Stimulated activated naive CD8-positive, alpha-beta T cell treated with anti-CD3 and anti-CD28 coated beads, Interleukin-15, Interleukin-2, amounts not matched to agents 100 U/mL and 50 U/mL, for 24 hours (primary cell): ENCODE data around the gene VENTX.
"Not testable (repeated sequence)": the region's sequence is repeated elsewhere in the genome, so short reads cannot be mapped to it uniquely, and the experiment has no call there.

Source experiments
- ATAC-seq: fragments of 150-1000 bp; cut with Tn5 transposase; one replicate; pipeline ENCODE4 v1.10.0; 2021
- DNase-seq: peaks from one replicate; pipeline ENCODE4 v3.0.0; 2021

VENTX gene

DNA sequence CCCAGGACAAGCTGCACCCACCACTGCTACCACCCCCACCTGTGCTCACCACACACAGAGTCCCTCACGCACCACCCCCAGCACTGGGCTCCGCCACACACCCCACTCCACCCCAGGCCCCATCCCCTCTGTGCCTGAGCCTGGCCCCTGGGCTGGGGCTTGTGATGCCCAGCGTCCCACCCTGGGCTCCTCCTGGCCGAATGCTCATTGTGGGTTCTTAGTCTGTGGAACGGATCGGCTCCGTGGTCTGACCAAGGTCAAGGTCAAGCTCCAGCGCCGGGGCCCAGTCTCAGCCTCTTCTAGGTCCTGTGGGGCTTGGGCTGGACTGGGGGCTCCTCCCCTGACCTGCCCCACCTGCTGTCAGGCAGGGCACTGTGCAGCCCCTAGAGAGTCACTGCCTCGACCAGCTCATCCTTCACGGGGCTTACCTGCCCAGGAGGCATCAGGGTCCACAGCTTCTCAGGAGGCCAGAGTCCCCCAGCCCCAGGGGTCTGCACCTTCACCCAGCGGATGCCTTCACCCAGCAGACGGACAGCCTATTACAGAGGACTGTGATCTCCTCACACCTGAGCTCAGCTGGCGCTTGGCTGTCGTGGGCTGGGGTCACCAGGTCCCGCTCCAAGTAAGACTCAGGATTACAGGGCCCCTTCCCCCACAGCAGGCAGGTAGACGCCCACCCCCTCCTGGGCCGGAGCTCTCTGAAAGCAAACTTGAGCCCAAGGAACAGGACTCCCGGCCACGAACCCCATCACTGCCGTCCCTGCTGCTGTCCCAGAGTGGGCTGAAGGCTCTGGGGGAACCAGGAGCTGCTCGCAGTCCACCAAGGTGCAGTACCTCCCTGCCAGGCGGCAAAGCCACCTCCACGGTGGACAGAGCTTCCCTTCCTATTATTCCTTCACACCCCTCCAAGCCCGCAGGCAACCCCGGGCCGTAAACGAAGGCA is 22.9 kb upstream of the VENTX start:
- no peak for ATAC-seq
- DNase-seq: no peak

DNA sequence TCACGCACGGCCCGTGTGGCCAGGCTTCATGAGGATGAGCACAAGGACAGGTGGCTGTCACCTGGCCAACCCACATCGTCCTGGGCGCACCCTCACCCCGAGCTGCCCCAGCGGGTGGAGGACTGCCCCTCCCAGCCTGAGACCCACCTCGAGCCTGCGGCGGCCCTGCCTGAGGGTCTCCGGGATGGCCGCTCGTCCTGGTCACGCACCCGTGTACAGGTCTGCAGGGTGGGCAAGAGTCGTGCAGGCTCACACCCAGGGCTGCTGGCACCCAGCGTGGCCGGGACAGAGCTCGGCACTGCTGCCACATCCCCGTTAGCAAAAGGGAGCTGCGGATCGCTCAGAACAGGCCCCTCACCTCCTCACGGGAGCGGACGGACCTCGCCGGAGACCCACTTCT is 22.1 kb upstream of the VENTX start:
- no peak for ATAC-seq
- no peak for DNase-seq

DNA sequence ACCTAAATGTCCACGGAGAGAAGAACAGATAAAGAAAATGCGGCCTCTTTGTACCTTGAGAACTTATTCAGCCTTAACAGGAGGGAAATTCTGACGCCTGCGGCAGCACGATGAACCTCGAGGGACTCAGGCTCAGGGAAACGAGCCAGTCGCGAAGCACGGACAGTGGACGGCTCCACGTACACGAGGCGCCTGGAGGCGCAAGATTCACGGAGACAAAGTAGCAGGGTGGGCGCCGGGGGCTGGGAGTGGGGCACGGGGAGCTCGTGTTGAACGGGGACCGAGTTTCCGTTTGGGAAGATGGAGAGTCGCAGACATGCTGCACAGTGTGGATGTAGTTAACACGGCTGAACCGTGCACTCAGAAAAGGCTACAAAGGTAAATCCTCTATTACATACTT is 20.9 kb upstream of the VENTX start:
- ATAC-seq: no peak
- no peak for DNase-seq

DNA sequence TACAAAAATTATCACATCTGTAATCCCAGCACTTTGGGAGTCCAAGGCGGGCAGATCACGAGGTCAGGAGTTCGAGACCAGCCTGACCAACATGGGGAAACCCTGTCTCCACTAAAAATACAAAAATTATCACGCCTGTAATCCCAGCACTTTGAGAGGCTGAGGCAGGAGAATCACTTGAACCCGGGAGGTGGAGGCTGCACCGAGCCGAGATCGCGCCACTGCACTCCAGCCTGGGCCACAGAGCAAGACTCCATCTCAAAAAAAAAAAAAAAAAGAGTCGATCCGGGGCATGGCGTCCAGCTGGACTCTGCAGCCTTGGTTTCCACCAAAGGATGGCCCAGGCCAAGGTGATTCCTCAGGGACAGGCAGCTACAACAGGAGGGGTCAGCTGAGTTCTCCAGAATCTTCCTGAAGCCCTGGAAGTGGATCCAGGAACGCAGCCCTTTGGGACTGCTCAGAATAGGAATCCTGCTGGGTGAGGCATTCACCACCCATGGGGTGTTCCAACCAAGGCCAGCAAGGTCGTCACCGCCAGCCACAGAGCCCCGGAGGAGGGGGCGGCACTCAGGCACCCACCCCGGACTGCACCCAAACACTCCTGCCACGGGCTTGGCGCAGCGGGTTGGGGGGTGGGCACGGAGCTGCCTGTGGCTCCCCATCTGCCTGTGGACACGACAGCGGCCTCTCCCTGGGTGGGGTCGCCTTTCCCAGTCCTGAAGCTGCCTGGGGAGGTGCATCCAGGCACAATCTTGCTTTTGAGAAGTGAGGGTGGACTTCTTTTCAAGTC is 19.7 kb upstream of the VENTX start:
- ATAC-seq (no peak), DNase-seq (no peak)

DNA sequence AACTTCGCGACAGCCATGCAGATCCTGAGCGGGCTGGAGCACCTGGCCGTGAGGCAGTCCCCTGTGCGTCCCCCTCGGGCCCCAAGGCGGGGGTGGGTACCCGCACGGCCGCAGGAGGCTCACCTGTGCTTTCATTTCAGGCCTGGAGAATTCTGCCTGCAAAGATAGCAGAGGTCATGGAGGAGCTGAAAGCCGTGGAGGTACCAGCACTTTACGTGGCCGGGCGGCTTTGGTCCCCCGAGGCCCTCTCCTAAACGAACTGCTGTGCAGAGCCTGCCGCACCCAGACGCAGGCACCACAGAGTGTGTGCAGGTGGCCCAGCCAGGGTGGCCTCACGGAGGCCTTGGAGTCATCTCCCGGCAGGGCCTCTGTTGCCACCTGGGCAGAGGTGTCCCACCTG is 18.8 kb upstream of the VENTX start:
- no peak for ATAC-seq
- no peak for DNase-seq

DNA sequence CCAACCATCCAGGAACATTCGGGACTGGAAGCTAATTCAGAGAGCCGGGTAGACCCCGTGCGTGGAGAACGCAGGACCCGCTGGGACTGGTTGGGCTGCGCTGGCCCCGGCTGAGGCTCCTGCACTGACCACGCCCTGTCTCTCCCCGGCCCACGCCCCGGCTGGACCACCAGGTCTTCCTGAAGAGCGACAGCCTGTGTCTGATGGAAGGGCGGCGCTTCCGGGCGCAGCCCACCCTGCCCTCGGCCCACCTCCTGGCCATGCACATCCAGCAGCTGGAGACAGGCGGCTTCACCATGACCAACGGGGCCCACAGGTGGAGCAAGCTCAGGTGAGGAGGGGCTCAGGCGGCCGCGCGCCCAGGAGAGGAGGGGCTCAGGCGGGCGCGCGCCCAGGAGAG is 17.9 kb upstream of the VENTX start:
- ATAC-seq (no peak), DNase-seq (no peak)

DNA sequence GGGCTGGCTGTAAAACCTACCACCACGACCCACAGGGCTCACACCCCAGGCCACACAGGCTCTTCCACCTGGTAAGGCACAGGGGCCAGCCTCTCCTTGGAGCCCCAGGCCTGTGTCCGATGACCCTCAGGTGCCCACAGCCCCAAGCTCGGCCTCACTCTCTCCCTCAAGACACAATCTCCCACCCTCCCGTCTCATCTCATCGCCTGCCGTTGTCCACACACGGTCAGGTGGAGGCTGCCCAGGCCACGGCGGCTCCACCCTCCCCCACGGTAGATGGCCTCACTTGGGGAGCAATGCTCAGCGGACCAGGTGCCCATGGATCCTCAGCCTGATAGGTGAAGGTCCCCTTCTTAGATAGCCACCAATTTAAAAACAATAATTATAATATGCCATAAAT is 16.3 kb upstream of the VENTX start:
- no peak for ATAC-seq
- DNase-seq: no peak

DNA sequence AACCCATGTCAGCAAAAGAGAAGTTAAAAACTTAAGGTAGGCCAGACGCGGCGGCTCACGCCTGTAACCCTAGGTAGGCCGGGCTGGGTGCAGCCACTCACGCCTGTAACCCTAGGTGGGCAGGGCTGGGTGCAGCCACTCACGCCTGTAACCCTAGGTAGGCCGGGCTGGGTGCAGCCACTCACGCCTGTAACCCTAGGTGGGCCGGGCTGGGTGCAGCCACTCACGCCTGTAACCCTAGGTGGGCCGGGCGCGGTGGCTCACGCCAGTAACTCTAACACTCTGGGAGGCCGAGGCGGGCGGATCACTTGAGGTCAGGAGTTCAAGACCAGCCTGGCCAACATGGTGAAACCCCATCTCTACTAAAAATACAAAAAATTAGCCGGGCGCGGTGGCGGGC is 15.9 kb upstream of the VENTX start:
- not testable (repeated sequence) for ATAC-seq, DNase-seq

DNA sequence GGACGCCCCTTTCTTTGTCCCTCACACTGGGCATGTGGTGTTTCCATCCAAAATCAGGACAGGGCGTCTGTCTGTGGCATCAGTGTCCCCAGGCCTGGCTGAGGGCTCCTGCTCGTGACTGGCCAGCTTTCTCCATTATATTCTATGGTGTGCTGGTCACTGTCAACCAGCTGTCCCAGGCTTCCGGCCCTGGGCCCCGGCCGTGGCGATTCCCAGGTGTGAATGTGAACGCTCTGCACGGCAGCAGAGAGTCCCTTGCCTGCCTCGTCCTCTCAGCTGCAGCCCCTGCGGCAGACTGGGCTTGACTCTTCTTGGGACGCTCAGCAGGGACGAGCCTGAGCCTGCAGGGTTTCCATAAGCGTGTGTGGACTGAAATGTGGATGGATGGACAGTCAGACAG is 13.6 kb upstream of the VENTX start:
- ATAC-seq (no peak), DNase-seq (no peak)

DNA sequence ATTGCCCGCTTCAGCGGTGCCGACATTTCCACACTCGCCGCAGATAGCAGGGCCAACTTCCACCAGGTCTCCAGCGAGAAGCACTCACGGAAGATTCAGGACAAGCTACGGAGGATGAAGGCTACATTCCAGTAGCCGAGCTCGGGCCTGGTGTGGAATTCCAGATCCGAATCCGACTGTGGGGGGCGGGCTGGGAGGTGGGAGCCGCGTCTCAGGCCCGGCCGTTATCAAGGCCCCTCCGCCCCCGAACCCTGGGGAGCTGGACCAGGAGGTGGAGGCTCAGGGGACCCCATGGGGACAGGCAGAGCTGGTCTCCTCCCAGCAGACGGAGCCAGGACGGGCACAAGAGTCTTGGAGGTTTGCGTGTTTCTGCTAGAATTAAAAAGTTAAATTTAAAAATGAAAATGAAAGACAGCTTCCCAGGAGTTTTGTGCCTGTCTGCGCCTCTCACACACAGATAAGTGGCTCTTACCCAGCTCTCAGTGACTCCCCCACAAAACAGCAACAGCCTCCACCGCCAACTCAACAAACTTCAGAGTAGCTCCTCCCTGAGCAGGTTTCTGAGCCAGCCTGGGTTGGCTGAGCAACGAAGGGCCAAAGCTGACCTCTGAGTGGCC is 12.8 kb upstream of the VENTX start:
- ATAC-seq: no peak
- DNase-seq: no peak

DNA sequence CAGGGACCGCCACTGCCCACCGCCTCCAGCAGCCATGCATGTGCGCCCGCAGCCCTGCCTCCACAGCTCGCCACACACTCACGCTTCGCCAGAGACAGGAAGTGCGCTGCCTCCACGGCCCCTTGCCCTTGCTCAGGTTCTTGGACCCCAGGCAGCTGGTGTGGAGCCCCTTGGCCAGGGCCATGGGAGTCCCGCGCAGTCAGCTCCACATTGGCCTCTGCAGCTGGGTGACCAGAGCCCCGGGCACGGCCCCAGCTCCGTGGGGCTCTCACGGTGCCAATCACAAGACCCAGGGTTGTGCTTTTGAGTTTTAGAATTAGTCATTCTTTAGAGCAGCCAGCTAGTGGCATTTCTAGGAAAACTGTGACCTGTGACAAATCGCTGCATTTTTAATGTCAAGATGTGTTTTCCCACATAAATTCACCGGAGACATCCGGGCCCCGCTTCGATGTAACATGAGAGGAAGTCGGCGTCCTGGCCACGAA is 11.9 kb upstream of the VENTX start:
- ATAC-seq (peak; percentile 61), DNase-seq (peak; percentile 32)

DNA sequence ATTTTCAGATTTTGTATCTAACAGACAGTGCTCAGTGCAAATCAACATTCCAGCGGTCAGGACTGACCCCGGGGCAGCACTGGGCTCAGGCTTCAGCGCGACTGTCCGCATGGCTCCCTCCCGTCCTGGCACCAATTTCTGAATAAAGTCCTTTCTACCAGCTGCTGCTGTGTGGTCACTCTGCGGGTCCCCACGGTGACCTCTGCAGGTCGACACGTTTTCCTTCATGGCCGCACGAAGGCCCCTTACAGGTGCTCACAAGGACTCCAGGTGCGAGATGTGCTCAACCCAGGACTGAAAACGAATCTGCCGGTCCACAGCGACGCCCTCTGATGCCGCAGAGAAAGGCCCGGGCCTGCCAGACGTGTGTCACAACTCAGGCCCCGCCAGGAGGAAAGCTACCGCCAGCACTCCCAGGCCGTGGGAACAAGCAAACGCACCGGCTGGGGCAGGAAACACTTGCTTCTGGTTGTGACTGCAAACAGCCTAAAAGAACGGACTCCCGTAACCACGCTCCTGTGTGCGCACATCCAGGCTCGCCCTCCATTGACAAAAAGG is 11.3 kb upstream of the VENTX start:
- DNase-seq (no peak), ATAC-seq (peak; percentile 51)

DNA sequence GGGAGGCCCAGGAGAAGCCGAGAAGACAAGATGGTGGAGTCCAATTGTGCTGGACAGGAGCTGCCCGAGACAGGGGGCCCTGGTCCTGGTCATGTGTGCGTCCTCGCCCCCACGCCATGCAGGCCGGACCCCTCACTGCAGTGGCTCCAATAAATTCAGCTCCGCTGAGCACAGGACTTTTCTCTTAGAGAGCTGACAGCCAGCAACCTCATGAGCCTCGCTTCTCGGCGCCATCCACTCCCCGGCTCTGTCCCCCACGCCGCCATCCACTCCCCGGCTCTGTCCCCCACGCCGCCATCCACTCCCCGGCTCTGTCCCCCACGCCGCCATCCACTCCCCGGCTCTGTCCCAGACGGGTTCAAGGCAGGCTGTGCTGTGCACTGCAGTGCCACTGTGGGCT is 10.4 kb upstream of the VENTX start:
- DNase-seq (no peak), ATAC-seq (no peak)

DNA sequence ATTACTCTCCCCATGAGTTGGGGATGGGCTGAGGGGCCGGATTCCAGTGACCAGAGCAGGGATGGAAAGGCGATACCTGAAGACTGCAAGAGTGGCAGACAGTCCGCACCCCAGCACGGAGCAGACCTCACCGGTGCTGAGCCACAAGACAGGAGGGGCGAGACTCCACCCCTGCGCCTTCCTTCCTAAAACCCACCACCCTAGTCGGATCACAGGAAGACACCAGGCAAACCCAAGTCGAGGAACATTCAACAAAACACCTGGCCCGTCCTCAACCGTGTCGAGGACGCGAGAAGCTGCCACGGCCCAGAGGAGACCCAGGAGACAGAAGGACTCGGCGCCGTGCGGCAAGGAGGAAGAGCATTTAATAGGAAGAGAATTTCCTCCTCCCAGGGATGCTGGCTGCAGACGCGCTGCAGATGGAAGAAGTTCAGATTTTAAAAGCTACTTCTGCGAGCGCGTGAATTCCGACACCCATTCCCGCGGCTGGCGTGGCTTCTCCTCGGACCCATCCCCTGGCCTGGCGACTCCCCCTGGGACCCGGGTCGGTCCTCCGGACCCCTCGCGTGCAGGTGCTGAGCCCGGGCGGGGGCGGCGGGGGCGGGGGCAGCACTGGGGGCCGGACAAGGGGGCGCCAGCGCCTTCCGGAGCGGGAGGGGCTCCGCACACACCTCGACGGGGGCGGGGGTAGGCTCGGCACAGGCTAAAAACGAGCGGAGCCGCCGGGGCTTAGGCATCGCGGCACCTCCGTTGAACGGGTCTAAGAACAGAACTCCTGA is 8.2 kb upstream of the VENTX start:
- DNase-seq: no peak
- ATAC-seq: no peak

DNA sequence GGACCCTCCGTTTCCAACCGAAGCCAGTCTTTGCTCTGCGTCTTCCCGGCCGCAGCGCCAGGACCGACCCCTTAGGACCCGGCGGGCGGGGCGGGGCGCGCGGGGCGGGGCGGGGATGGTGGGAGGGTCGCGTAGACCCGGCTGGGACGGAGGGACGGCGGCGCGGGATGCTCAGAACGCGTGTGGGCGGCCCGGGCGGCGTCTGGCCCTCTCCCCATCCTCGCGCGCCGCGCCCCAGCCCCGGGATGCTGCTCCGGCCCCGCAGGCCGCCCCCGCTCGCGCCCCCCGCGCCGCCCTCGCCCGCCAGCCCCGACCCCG is 7.7 kb upstream of the VENTX start, which contains the start of gene UTF1:
TSS of gene UTF1 (plus strand) at position 174 of the 318 bp plus-strand sequence. CDS start at position 246, 72 bp downstream.
- ATAC-seq: no peak
- DNase-seq: no peak

DNA sequence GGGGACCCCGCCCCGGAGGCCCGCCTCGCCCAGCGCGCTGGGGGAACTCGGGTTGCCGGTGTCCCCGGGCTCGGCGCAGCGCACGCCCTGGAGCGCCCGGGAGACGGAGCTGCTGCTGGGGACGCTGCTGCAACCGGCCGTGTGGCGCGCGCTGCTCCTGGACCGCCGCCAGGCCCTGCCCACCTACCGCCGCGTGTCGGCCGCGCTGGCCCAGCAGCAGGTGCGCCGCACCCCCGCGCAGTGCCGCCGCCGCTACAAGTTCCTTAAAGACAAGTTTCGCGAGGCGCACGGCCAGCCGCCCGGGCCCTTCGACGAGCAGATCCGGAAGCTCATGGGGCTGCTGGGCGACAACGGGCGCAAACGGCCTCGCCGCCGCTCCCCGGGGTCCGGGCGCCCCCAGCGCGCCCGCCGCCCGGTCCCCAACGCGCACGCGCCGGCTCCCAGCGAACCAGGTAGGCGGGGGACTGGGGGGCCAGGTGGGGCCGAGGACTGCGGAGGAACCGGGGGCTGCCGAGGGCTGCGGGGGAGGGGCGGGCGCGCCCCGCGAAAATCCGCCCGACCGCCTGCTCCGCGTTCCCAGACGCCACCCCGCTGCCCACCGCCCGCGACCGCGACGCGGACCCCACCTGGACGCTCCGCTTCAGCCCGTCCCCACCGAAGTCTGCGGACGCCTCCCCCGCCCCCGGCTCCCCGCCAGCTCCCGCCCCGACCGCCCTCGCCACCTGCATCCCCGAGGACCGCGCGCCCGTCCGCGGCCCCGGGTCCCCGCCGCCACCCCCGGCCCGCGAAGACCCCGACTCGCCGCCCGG is 7.1 kb upstream of the VENTX start:
- ATAC-seq: no peak

DNA sequence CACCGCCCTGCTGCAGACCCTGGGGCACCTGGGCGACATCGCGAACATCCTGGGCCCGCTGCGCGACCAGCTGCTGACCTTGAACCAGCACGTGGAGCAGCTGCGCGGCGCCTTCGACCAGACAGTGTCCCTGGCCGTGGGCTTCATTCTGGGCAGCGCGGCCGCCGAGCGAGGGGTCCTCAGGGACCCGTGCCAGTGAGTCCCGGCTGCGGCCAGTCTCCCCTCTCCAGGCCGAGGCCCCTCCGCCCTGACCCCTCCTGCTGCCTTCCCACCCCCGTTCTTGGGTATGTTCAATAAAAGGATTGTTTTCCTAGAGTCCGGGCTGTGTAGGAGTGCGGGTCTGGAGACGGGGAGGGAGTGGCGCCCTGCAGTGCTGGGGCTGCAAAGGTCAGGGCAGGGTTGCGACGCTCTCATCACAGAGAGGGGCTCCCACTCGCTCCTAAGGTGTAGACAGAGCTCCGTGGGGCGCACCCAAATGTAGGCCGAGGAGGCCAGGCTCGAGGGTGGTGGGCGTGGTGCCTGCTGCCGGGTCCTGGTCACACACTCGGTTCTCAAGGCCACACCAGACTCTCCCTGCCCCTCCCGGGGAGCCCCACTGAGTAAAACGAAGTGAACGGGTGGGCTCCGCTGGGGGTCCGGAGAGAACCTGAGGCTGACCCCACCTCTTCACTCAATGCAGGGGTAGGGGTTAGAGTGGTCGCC is 6.3 kb upstream of the VENTX start:
- no peak for ATAC-seq

More for the DNA sequence above, 7.1 kb upstream of the VENTX start:
- DNase-seq: peak; percentile 24

DNA sequence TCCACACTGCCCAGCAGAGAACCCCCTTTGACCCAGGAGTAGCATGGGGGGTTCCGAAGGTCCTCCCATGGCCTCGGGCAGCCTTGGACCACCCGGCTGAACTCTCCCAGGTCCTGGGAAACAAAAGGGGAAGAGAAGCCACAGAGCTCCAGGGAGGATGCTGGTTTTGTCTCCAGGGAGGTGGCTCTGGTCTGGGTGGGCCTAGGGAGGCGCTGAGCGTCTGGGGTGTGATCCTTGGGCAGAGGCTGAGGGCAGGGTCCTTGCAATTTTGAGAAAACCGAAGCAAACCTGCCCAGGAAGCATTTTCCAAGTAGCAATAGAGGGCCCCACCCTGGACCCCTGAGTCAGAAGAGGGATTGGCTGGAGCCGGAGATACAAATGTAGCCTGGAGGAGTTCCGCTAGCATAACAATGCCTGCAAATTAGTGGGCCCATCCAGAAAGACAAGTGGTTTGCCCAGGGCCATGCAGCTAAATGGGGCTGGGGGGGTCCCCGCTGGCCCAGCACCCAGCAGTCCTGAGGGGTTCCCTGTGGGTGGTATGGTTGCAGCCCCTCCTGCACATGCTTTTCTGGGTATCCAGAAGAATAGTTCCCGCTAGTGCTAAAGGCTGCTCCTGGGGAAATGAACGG is 5.6 kb upstream of the VENTX start:
- DNase-seq: no peak
- no peak for ATAC-seq

More for the DNA sequence above, 6.3 kb upstream of the VENTX start:
- no peak for DNase-seq

DNA sequence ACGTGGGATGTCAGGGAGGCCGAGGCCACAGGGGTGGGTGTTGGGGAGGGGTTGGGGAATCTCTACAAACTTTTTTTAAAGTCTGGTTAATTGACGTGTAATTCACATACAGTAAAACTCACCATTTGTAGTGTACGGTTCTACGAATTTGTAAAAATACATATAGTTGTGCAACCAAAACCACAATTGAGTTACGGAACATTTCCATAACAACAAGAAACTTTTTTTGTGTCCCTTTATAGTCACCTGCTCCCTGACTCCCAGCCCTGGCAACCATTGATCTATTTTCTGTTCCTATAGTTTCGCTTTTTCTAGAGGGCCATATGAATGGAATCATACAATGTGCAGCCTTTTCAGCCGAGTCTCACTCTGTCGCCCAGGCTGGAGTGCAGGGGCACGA is 2.9 kb upstream of the VENTX start:
- not testable (repeated sequence) for DNase-seq, ATAC-seq
